ENCODE data around the gene PRSS27. TPM values are rescaled to one million over a fixed set of nuclear protein-coding genes. Genes with fewer than 3 reads are reported as not detected.

The PRSS27 gene
- total and polyA plus RNA-seq, 2 of the 8 experiments (the other 6 are each of a cell fraction or from before 2014, with no cell fraction given) = 1.3 to 7.5 TPM

GRCh38 chr16:2742323-2743006 lies 22.4 kb upstream of the PRSS27 start (continued):
- no peak for TF ChIP-seq CHD7 (IDR thresholded peaks at IDR 0.05; ENCODE audit: insufficient replicate concordance, low read length)
- TF ChIP-seq MAFK (IDR thresholded peaks at IDR 0.05; ENCODE audit: low read depth, low read length) = no peak
- TF ChIP-seq NANOG (IDR thresholded peaks at IDR 0.05; ENCODE audit: insufficient read depth, low read depth, low read length, poor library complexity, severe bottlenecking) = no peak
- TF ChIP-seq KDM5A (IDR thresholded peaks at IDR 0.05; ENCODE audit: low read length) = no peak
- TF ChIP-seq HDAC6 (IDR thresholded peaks at IDR 0.05; ENCODE audit: low read depth, low read length) = no peak
